GM19099 (cell line): Measurements from ENCODE around the gene ATP11B.

Experiments
- POLR2A ChIP-seq: IDR thresholded peaks from 3 replicates; pipeline ENCODE4 v1.6.1; 2011; ENCODE audit warnings: low read depth; ENCODE audit not compliant: insufficient read length; ENCODE audit errors: extremely low read depth

Gene ATP11B

GRCh38 chr3:182810574-182811268 is 17.4 kb downstream of the ATP11B start:
- TF ChIP-seq POLR2A: no peak

GRCh38 chr3:182811269-182811596 is 17.9 kb downstream of the ATP11B start:
- no peak for TF ChIP-seq POLR2A

GRCh38 chr3:182812123-182812522 is 18.8 kb downstream of the ATP11B start:
- TF ChIP-seq POLR2A: no peak

- TF ChIP-seq POLR2A: no peak
These were observed 21.2 kb downstream of the ATP11B start for GRCh38 chr3:182814419-182815062.

GRCh38 chr3:182816181-182816580 is 22.9 kb downstream of the ATP11B start:
- TF ChIP-seq POLR2A: no peak

GRCh38 chr3:182818296-182818978 is 25.1 kb downstream of the ATP11B start:
- no peak for TF ChIP-seq POLR2A

- no peak for TF ChIP-seq POLR2A
These were observed 28.1 kb downstream of the ATP11B start for GRCh38 chr3:182821221-182821981.

GRCh38 chr3:182824957-182825356 is 31.7 kb downstream of the ATP11B start:
- TF ChIP-seq POLR2A: no peak

GRCh38 chr3:182829761-182830405 is 36.6 kb downstream of the ATP11B start:
- TF ChIP-seq POLR2A: no peak

- no peak for TF ChIP-seq POLR2A
These were observed 44.7 kb downstream of the ATP11B start for GRCh38 chr3:182837855-182838454.

- no peak for TF ChIP-seq POLR2A
These were observed 50.2 kb downstream of the ATP11B start for GRCh38 chr3:182843478-182843877.

GRCh38 chr3:182848906-182849305 is 55.6 kb downstream of the ATP11B start:
- no peak for TF ChIP-seq POLR2A

- TF ChIP-seq POLR2A: no peak
These were observed 61.8 kb downstream of the ATP11B start for GRCh38 chr3:182855076-182855475.

GRCh38 chr3:182861348-182861747 is 68.0 kb downstream of the ATP11B start:
- no peak for TF ChIP-seq POLR2A
